ENCODE results near the gene LSR.
"Not testable (repeated sequence)": the region's sequence is repeated elsewhere in the genome, so short reads cannot be mapped to it uniquely, and the experiment has no call there.

- not testable (repeated sequence) for TF ChIP-seq POLR2AphosphoS5, CTCF (IDR thresholded peaks at IDR 0.05)
Measured at GRCh38 chr19:35220973-35221590, 27.7 kb upstream of the LSR start.

Data from esophagus muscularis mucosa (tissue), 3 donors.